OCI-LY3 (cell line): Measurements from ENCODE around the gene TIAL1.

ENCODE experiments used
- H2AFZ ChIP-seq: fragments of 200-600, 300-600 bp; shearing (Covaris generic); 2 replicates; pipeline ENCODE4 v1.6.0; 2014; ENCODE audit warnings: antibody characterized with exemption, low read depth, low read length
- H3K27ac ChIP-seq: fragments of 200-600, 300-600 bp; sonication (generic); 2 replicates; pipeline ENCODE4 v1.5.1; 2014; ENCODE audit warnings: mild to moderate bottlenecking, low read length, moderate library complexity, mixed read lengths
- H3K27me3 ChIP-seq: fragments of 200-600, 300-600 bp; sonication (generic); 2 replicates; pipeline ENCODE4 v1.6.1; 2014; ENCODE audit warnings: low read depth, low read length, mixed read lengths
- H3K36me3 ChIP-seq: fragments of 200-600, 300-600 bp; sonication (generic); replicated peaks from 2 replicates; pipeline ENCODE3; 2014; ENCODE audit warnings: low read depth, low read length, mixed read lengths
- H3K4me1 ChIP-seq: fragments of 300-600, 200-600 bp; sonication (generic); 2 replicates; pipeline ENCODE4 v1.6.1; 2014; ENCODE audit warnings: low read length, mixed read lengths
- H3K4me2 ChIP-seq: fragments of 200-600, 300-600 bp; sonication (generic); 2 replicates; pipeline ENCODE4 v1.6.1; 2014; ENCODE audit warnings: low read length, mixed read lengths
- H3K4me3 ChIP-seq: fragments of 300-600, 200-600 bp; sonication (generic); 2 replicates; pipeline ENCODE4 v1.5.1; 2014; ENCODE audit warnings: antibody characterized with exemption, mild to moderate bottlenecking, low read length, moderate library complexity
- H3K79me2 ChIP-seq: fragments of 300-600, 200-600 bp; shearing (Covaris generic); 2 replicates; pipeline ENCODE4 v1.6.1; 2014; ENCODE audit warnings: mild to moderate bottlenecking, low read length, mixed read lengths
- H3K9ac ChIP-seq: fragments of 300-600, 200-600 bp; shearing (Covaris generic); 2 replicates; pipeline ENCODE4 v1.6.0; 2014; ENCODE audit warnings: mild to moderate bottlenecking, low read length, moderate library complexity
- H3K9me3 ChIP-seq: fragments of 200-600, 300-600 bp; shearing (Covaris generic); 2 replicates; pipeline ENCODE4 v1.6.1; 2014; ENCODE audit warnings: low read length, mixed read lengths; ENCODE audit not compliant: insufficient read depth
- H4K20me1 ChIP-seq: fragments of 200-600, 300-600 bp; sonication (generic); 2 replicates; pipeline ENCODE4 v1.6.1; 2016; ENCODE audit warnings: low read length, mixed read lengths; ENCODE audit not compliant: insufficient read depth
- EZH2phosphoT487 ChIP-seq: fragments of 200-600 bp; shearing (Covaris generic); IDR thresholded peaks from 2 replicates; pipeline ENCODE4 v1.6.1; 2018; ENCODE audit warnings: antibody characterized with exemption, mixed run types, low read depth
- TF ChIP-seq, protein P1 (sequence below): fragments of 200-600, 300-600 bp; sonication (generic); IDR thresholded peaks from 2 replicates; pipeline ENCODE4 v1.5.1; 2014; ENCODE audit warnings: antibody characterized with exemption, low read length, low read depth

TIAL1 gene

DNA sequence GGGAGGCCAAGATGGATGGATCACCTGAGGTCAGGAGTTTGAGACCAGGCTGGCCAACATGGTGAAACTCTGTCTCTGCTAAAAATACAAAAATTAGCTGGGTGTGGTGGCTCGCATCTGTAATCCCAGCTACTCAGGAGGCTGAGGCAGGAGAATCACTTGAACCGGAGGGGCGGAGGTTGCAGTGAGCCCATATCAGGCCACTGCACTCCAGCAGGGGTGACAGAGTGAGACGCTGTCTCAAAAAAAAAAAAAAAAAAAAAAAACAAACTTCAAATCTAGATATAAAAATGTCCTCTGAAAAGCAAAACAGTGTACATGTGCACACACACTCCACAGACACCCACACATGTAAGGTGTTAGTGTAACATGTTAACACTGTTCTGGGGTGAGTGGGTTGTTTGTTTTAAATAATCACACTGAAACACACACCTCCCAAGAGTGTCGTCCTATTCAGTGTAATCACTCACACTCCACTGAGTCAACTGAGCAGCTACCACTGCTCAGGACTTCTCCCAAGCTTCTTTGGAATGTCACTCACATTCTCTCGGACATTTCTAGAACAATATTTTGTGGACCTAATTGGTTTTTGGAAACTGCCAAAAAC lies 41.5 kb downstream of the TIAL1 start:
- no peak overlapping the region for H3K4me2 ChIP-seq
- no peak overlapping the region for H3K27ac ChIP-seq
- no peaks in the 10 kb centered on the region for H3K27me3 ChIP-seq
- TF ChIP-seq, protein P1, sequence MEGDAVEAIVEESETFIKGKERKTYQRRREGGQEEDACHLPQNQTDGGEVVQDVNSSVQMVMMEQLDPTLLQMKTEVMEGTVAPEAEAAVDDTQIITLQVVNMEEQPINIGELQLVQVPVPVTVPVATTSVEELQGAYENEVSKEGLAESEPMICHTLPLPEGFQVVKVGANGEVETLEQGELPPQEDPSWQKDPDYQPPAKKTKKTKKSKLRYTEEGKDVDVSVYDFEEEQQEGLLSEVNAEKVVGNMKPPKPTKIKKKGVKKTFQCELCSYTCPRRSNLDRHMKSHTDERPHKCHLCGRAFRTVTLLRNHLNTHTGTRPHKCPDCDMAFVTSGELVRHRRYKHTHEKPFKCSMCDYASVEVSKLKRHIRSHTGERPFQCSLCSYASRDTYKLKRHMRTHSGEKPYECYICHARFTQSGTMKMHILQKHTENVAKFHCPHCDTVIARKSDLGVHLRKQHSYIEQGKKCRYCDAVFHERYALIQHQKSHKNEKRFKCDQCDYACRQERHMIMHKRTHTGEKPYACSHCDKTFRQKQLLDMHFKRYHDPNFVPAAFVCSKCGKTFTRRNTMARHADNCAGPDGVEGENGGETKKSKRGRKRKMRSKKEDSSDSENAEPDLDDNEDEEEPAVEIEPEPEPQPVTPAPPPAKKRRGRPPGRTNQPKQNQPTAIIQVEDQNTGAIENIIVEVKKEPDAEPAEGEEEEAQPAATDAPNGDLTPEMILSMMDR = no peak
- TF ChIP-seq EZH2phosphoT487 = no peak
- no peaks in the 10 kb centered on the region for H3K36me3 ChIP-seq
- H4K20me1 ChIP-seq = no peaks in the 10 kb centered on the region
- H3K4me3 ChIP-seq = no peak overlapping the region
- no peak overlapping the region for H2AFZ ChIP-seq
- no peaks in the 10 kb centered on the region for H3K9me3 ChIP-seq
- peaks cover 6% of the 10 kb centered on the region; the same call in 1 of the 2 replicates for H3K4me1 ChIP-seq
- no peaks in the 10 kb centered on the region for H3K79me2 ChIP-seq
- H3K9ac ChIP-seq = no peak overlapping the region

DNA sequence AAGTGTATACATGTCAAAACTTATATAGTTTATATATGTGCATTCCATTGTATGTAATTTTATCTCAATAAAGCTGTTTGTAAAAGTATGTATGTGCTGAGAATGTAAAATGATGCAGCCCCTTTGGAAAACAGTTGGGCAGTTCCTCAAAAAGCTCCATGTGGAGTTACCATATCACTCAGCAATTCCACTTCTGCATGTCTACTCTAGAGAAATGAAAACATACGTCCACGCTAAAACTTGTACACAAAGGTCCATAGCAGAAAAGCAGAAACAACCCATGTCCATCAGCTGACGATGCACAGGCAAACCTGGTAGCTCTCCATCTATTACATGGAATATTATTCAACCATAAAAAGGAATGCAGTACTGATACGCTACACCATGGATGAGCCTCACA lies 45.9 kb downstream of the TIAL1 start:
- Histone ChIP-seq H3K9ac (no peak overlapping the region), H3K79me2 (no peaks in the 10 kb centered on the region), H3K9me3 (no peaks in the 10 kb centered on the region), H3K4me1 (peaks cover 6% of the 10 kb centered on the region; the same call in 1 of the 2 replicates), H3K27me3 (peaks cover 15% of the 10 kb centered on the region; the same call in 1 of the 2 replicates), H4K20me1 (no peaks in the 10 kb centered on the region), H3K27ac (no peak overlapping the region), H3K36me3 (no peaks in the 10 kb centered on the region), H3K4me3 (no peak overlapping the region), H3K4me2 (no peak overlapping the region), H2AFZ (no peak overlapping the region)
- TF ChIP-seq EZH2phosphoT487 = no peak
- TF ChIP-seq, protein P1 = no peak

- Histone ChIP-seq H3K4me1 (peaks cover 6% of the 10 kb centered on the region; the same call in 1 of the 2 replicates), H3K9ac (no peak overlapping the region), H3K4me3 (no peak overlapping the region), H3K4me2 (no peak overlapping the region), H3K79me2 (no peaks in the 10 kb centered on the region), H3K36me3 (no peaks in the 10 kb centered on the region), H3K9me3 (no peaks in the 10 kb centered on the region), H2AFZ (no peak overlapping the region), H4K20me1 (no peaks in the 10 kb centered on the region), H3K27ac (no peak overlapping the region), H3K27me3 (peaks cover 15% of the 10 kb centered on the region; the same call in 1 of the 2 replicates)
- TF ChIP-seq, protein P1 = no peak
- no peak for TF ChIP-seq EZH2phosphoT487
Observed at GRCh38 chr10:119549247-119549999, 47.3 kb downstream of the TIAL1 start.

- Histone ChIP-seq H4K20me1 (peaks cover 5% of the 10 kb centered on the region; the same call in 1 of the 2 replicates), H3K9ac (no peak overlapping the region), H3K4me1 (peaks cover 6% of the 10 kb centered on the region), H3K36me3 (no peaks in the 10 kb centered on the region), H2AFZ (no peak overlapping the region), H3K9me3 (no peaks in the 10 kb centered on the region), H3K4me3 (no peak overlapping the region), H3K4me2 (no peak overlapping the region), H3K27me3 (peaks cover 15% of the 10 kb centered on the region; the same call in 1 of the 2 replicates), H3K27ac (no peak overlapping the region), H3K79me2 (peaks cover 15% of the 10 kb centered on the region)
- no peak for TF ChIP-seq EZH2phosphoT487
- TF ChIP-seq, protein P1 = no peak
Observed at GRCh38 chr10:119546009-119546408, 50.8 kb downstream of the TIAL1 start.
